CD14-positive monocyte (primary cell): ENCODE data around the gene PPEF1. TPM values are rescaled to one million over a fixed set of nuclear protein-coding genes. Genes with fewer than 3 reads are reported as not detected.

Experiments used
- DNase-seq, 3 donors: peaks; one replicate each; pipeline ENCODE4 v3.0.0-alpha.2; 2011 to 2022
- H2AFZ ChIP-seq: 2 replicates; pipeline ENCODE4 v1.6.0; 2012; ENCODE audit warnings: mild to moderate bottlenecking, low read depth, low read length, inconsistent platforms; ENCODE audit not compliant: insufficient read depth, poor library complexity, severe bottlenecking
- H3K27ac ChIP-seq, 2 donors: 1 replicate in 1 of 2; 2 replicates in 1 of 2; pipeline ENCODE4 v1.5.1; 2012 to 2013; ENCODE audit warnings: low read length in 2 of 2, control low read depth in 1 of 2, inconsistent platforms in 1 of 2, low read depth in 1 of 2, mild to moderate bottlenecking in 1 of 2
- H3K27me3 ChIP-seq, 2 donors: one replicate each; pipeline versions ENCODE4 v1.6.0 to v1.6.1; 2011 to 2013; ENCODE audit warnings: low read length in 2 of 2; ENCODE audit not compliant: control insufficient read depth in 2 of 2, insufficient read depth in 2 of 2
- H3K36me3 ChIP-seq, 2 donors: replicated peaks in 1 of 2; 1 replicate in 1 of 2; 2 replicates in 1 of 2; pipeline versions ENCODE4 v1.5.1 to v1.6.1; 2012 to 2013; ENCODE audit warnings: low read length in 2 of 2, control low read depth in 1 of 2, inconsistent platforms in 1 of 2, mild to moderate bottlenecking in 1 of 2; ENCODE audit not compliant: insufficient read depth in 2 of 2, control insufficient read depth in 1 of 2
- H3K4me1 ChIP-seq, 2 donors: 1 replicate in 1 of 2; 2 replicates in 1 of 2; pipeline versions ENCODE4 v1.5.1 to v1.6.1; 2012 to 2013; ENCODE audit warnings: low read length in 2 of 2, control low read depth in 1 of 2, inconsistent platforms in 1 of 2, mild to moderate bottlenecking in 1 of 2, moderate library complexity in 1 of 2; ENCODE audit not compliant: insufficient read depth in 2 of 2, control insufficient read depth in 1 of 2
- H3K4me2 ChIP-seq: replicated peaks from 2 replicates; pipeline ENCODE3; 2012; ENCODE audit warnings: low read length, moderate library complexity, mild to moderate bottlenecking; ENCODE audit not compliant: poor library complexity, severe bottlenecking; ENCODE audit errors: extremely low read depth
- H3K4me3 ChIP-seq, 3 experiments: fragments of 200-600 bp in 1 of 3; sonication (generic) in 1 of 3; replicated peaks in 1 of 3; 1 replicate in 2 of 3; 2 replicates in 1 of 3; pipeline ENCODE4 v1.5.1; 2011 to 2013; ENCODE audit warnings: low read length in 3 of 3, mild to moderate bottlenecking in 3 of 3, control low read depth in 2 of 3, low read depth in 2 of 3, inconsistent platforms in 1 of 3, moderate library complexity in 1 of 3
- H3K79me2 ChIP-seq: 2 replicates; pipeline ENCODE4 v1.6.0; 2012; ENCODE audit warnings: mild to moderate bottlenecking, control low read depth, inconsistent platforms, low read length, moderate library complexity; ENCODE audit not compliant: insufficient read depth
- H3K9ac ChIP-seq: 2 replicates; pipeline ENCODE4 v1.6.0; 2017; ENCODE audit warnings: low read length, mild to moderate bottlenecking; ENCODE audit not compliant: insufficient read depth, poor library complexity, severe bottlenecking
- H3K9me3 ChIP-seq, 2 donors: replicated peaks in 1 of 2; 1 replicate in 1 of 2; 2 replicates in 1 of 2; pipeline versions ENCODE4 v1.5.1 to v1.6.1; 2012 to 2013; ENCODE audit warnings: low read length in 2 of 2, control low read depth in 1 of 2; ENCODE audit not compliant: control insufficient read depth in 1 of 2, insufficient read depth in 1 of 2
- H4K20me1 ChIP-seq: 2 replicates; pipeline ENCODE4 v1.6.0; 2012; ENCODE audit warnings: mild to moderate bottlenecking, low read length, control low read depth, moderate library complexity; ENCODE audit not compliant: insufficient read depth
- H3K27ac Mint-ChIP-seq, 7 donors: one replicate each; pipeline ENCODE4 v1.8.0; 2020; ENCODE audit warnings: mild to moderate bottlenecking in 7 of 7, mixed read lengths in 7 of 7, moderate library complexity in 6 of 7, inconsistent platforms in 2 of 7
- H3K27me3 Mint-ChIP-seq, 3 donors: one replicate each; pipeline ENCODE4 v1.8.0; 2021 to 2022; ENCODE audit warnings: low read depth in 3 of 3, mild to moderate bottlenecking in 3 of 3, mixed read lengths in 3 of 3, moderate library complexity in 3 of 3, inconsistent platforms in 1 of 3
- H3K36me3 Mint-ChIP-seq, 2 donors: one replicate each; pipeline ENCODE4 v1.8.0; 2020; ENCODE audit warnings: mixed read lengths in 2 of 2, inconsistent platforms in 1 of 2, mild to moderate bottlenecking in 1 of 2
- H3K4me1 Mint-ChIP-seq: one replicate; pipeline ENCODE4 v1.8.0; 2020; ENCODE audit warnings: mild to moderate bottlenecking, mixed read lengths
- H3K4me3 Mint-ChIP-seq, 2 donors: one replicate each; pipeline ENCODE4 v1.8.0; 2020; ENCODE audit warnings: mild to moderate bottlenecking in 2 of 2, mixed read lengths in 2 of 2, moderate library complexity in 1 of 2
- H3K9me3 Mint-ChIP-seq, 7 donors: one replicate each; pipeline ENCODE4 v1.8.0; 2020 to 2022; ENCODE audit warnings: mixed read lengths in 7 of 7, mild to moderate bottlenecking in 6 of 7, moderate library complexity in 6 of 7, inconsistent platforms in 2 of 7
- WGBS: methylation state at CpG from one replicate; pipeline ENCODE4 v1.1.5; 2013; ENCODE audit warnings: missing lambda C conversion rate; ENCODE audit not compliant: insufficient coverage; 5-methylcytosine and 5-hydroxymethylcytosine counted together
- intact Hi-C, 2 donors: fragments of 100-400 bp; cut with micrococcal nuclease; formaldehyde crosslinking; loops; one replicate each; pipeline versions ENCODE4 v1.15.0 to v1.15.1; 2023
- polyA plus RNA-seq, 3 donors: library from polyadenylated mRNA; depleted of rRNA in 1 of 3; unstranded in 2 of 3; stranded (reverse) in 1 of 3; fragments of 300-500 nt in 2 of 3; fragments of >200 nt in 1 of 3; fragmentation: Illumina TruSeq in 2 of 3; gene quantifications; 1 replicate in 2 of 3; 2 replicates in 1 of 3; pipeline ENCODE4 v1.2.3, GENCODE V29; 2012 to 2021
- TF ChIP-seq, protein P1 (sequence below): fragments of 200-600 bp; IDR thresholded peaks from one replicate; pipeline ENCODE4 v1.8.0; 2022; ENCODE audit warnings: antibody characterized with exemption, mild to moderate bottlenecking

PPEF1 gene
- polyA plus RNA-seq, 3 donors, result 0.26 to 0.32 TPM; not detected in 1

DNA sequence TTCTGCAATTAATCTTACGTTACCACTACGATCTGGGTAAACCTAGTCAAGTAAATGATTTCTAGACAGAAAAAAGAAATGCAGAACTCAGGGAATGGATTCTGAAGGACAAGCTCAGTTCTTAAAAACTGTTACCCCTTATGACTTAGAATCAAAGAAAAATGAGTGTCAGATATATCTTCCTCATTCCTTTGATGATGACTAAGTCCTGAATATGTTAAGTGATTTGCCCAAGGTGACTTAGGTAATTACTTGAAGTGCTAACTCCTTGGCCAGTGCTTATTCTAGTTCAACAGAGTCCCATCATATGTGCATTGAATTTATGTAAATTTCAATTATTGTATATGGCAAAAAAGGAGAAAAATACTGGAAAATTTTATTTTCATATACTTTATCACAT, 92.5 kb downstream of the PPEF1 start:
- Histone ChIP-seq H3K9ac (no peak overlapping the region), H3K36me3 (no peaks in the 10 kb centered on the region), H3K4me2 (no peak overlapping the region), H4K20me1 (no peaks in the 10 kb centered on the region), H2AFZ (no peak overlapping the region), H3K79me2 (no peaks in the 10 kb centered on the region), H3K9me3 (no peaks in the 10 kb centered on the region), H3K4me3 (no peak overlapping the region), H3K27me3 (no peaks in the 10 kb centered on the region), H3K4me1 (no peaks in the 10 kb centered on the region), H3K27ac (no peak overlapping the region)
- TF ChIP-seq, protein P1, sequence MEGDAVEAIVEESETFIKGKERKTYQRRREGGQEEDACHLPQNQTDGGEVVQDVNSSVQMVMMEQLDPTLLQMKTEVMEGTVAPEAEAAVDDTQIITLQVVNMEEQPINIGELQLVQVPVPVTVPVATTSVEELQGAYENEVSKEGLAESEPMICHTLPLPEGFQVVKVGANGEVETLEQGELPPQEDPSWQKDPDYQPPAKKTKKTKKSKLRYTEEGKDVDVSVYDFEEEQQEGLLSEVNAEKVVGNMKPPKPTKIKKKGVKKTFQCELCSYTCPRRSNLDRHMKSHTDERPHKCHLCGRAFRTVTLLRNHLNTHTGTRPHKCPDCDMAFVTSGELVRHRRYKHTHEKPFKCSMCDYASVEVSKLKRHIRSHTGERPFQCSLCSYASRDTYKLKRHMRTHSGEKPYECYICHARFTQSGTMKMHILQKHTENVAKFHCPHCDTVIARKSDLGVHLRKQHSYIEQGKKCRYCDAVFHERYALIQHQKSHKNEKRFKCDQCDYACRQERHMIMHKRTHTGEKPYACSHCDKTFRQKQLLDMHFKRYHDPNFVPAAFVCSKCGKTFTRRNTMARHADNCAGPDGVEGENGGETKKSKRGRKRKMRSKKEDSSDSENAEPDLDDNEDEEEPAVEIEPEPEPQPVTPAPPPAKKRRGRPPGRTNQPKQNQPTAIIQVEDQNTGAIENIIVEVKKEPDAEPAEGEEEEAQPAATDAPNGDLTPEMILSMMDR, result no peak
- DNase-seq, result no peak
- H3K27me3 Mint-ChIP-seq, result peaks cover 0 to 2% (median 0%) of the 10 kb centered on the region in 3 donors
- no CpG with 5 or more reads among the region's 2 CpGs for WGBS
- H3K4me3 Mint-ChIP-seq, result no peak overlapping the region
- no peak overlapping the region for H3K27ac Mint-ChIP-seq
- intact Hi-C loops, result no loop called here
- H3K36me3 Mint-ChIP-seq, result no peaks in the 10 kb centered on the region
- H3K9me3 Mint-ChIP-seq, result peaks cover 0 to 8% (median 0%) of the 10 kb centered on the region in 7 donors
- peaks cover 4% of the 10 kb centered on the region for H3K4me1 Mint-ChIP-seq

GRCh38 chrX:18809641-18810040, 102.2 kb downstream of the PPEF1 start:
- H3K4me3 Mint-ChIP-seq, result no peak overlapping the region
- Histone ChIP-seq H3K27me3 (no peaks in the 10 kb centered on the region), H4K20me1 (no peaks in the 10 kb centered on the region), H3K4me1 (no peaks in the 10 kb centered on the region), H3K4me2 (no peak overlapping the region), H3K4me3 (no peak overlapping the region), H3K79me2 (no peaks in the 10 kb centered on the region), H3K27ac (no peak overlapping the region), H3K36me3 (no peaks in the 10 kb centered on the region), H2AFZ (no peak overlapping the region), H3K9me3 (no peaks in the 10 kb centered on the region), H3K9ac (no peak overlapping the region)
- TF ChIP-seq, protein P1, result no peak
- peaks cover 0 to 2% (median 0%) of the 10 kb centered on the region in 7 donors for H3K9me3 Mint-ChIP-seq
- intact Hi-C loops, result no loop called here
- no peaks in the 10 kb centered on the region for H3K36me3 Mint-ChIP-seq
- H3K27me3 Mint-ChIP-seq, result peaks cover 0 to 7% (median 3%) of the 10 kb centered on the region in 3 donors
- H3K4me1 Mint-ChIP-seq, result no peaks in the 10 kb centered on the region
- H3K27ac Mint-ChIP-seq, result no peak overlapping the region
- no peak for DNase-seq
